ENCODE data around the gene NEK11. TPM values are rescaled to one million over a fixed set of nuclear protein-coding genes. Genes with fewer than 3 reads are reported as not detected.

NEK11 gene
- total RNA-seq, 6 experiments from 2014 or later, result 2.5 to 4.0 (median 3.1) TPM

DNA sequence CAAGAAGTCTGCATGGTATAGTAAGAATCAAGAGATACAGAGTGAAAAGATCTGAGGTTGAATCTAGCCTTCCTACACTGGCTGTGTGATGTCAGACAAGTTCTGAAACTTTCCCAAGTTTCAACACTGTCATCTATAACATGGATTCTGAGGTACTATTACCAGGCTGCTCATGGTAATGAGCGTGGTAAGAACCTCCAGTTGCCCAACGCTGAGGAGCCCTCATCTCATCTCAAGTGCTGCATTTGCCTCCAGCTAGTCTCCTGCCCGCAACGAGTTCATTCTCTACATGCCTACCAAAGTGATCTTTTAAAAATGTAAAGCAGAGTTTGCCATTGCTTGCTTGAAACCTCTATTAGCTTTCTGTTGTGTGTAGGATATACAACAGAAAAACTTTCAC is 168.1 kb downstream of the NEK11 start:
- H3K4me3 Mint-ChIP-seq, result no peak overlapping the region
- TF ChIP-seq, protein P1, sequence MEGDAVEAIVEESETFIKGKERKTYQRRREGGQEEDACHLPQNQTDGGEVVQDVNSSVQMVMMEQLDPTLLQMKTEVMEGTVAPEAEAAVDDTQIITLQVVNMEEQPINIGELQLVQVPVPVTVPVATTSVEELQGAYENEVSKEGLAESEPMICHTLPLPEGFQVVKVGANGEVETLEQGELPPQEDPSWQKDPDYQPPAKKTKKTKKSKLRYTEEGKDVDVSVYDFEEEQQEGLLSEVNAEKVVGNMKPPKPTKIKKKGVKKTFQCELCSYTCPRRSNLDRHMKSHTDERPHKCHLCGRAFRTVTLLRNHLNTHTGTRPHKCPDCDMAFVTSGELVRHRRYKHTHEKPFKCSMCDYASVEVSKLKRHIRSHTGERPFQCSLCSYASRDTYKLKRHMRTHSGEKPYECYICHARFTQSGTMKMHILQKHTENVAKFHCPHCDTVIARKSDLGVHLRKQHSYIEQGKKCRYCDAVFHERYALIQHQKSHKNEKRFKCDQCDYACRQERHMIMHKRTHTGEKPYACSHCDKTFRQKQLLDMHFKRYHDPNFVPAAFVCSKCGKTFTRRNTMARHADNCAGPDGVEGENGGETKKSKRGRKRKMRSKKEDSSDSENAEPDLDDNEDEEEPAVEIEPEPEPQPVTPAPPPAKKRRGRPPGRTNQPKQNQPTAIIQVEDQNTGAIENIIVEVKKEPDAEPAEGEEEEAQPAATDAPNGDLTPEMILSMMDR (IDR thresholded peaks at IDR 0.05), result no peak
- DNase-seq, result no peak
- H3K4me1 Mint-ChIP-seq (ENCODE audit: low read depth), result no peaks in the 10 kb centered on the region; the same call in 1 of the 2 replicates
- H3K27me3 Mint-ChIP-seq (ENCODE audit: insufficient read depth), result no peaks in the 10 kb centered on the region
- H3K9me3 Mint-ChIP-seq, result no peaks in the 10 kb centered on the region; the same call in 1 of the 2 replicates
- no peaks in the 10 kb centered on the region for H3K36me3 Mint-ChIP-seq (ENCODE audit: low read depth)
- no peak overlapping the region for H3K27ac Mint-ChIP-seq

DNA sequence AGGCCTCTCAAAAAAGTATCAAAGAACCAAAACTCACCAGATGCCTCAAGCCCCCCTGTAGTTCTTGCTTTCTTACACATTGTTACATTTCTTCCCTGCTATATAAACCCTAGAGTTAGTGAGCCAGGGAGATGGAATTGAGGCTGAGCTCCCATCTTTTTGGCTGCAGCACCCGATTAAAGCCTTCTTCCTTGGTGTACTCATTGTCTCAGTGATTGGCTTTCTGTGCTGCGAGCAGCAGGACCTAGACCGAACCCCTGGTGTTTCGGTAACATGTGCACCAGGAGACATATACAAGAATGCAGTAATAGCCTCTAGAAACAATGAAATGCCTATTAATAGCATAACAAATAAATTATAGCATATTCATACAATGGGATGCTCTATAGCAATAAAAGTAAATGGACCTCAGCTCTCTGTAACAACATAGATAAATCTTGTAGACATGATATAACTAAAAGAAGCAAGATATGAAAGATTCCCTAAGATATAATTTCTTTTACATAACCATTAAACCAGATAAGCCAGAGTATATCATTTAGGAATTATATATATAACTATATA is 174.0 kb downstream of the NEK11 start:
- Mint-ChIP-seq H3K27me3 (ENCODE audit: insufficient read depth) (peaks cover 3% of the 10 kb centered on the region; the same call in 1 of the 2 replicates), H3K27ac (no peak overlapping the region), H3K9me3 (peaks cover 16% of the 10 kb centered on the region), H3K4me1 (ENCODE audit: low read depth) (no peaks in the 10 kb centered on the region), H3K4me3 (no peak overlapping the region), H3K36me3 (ENCODE audit: low read depth) (0 out of 2 replicates have a peak, but pooled peaks cover 8% of the 10 kb centered on the region)
- TF ChIP-seq, protein P1 (IDR thresholded peaks at IDR 0.05), result no peak
- DNase-seq, result no peak

DNA sequence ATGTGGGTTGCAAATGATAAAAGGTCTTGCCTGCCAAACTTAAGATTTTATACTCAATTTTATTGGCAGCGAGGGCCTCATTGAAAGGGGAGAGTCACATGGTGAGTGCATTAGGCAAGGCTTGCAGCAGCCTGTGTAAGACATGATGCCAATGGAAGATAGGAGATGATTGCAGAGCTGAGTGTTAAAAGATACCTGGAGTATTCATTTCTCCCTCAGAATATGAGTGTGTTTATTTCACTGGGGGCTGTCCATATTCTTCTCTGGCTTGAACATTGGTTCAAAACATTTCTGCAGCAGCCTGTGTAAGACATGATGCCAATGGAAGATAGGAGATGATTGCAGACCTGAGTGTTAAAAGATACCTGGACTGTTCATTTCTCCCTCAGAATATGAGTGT is 189.7 kb downstream of the NEK11 start:
- no peak for DNase-seq
- Mint-ChIP-seq H3K27me3 (ENCODE audit: insufficient read depth) (no peaks in the 10 kb centered on the region; the same call in 1 of the 2 replicates), H3K4me3 (no peak overlapping the region), H3K27ac (peak overlapping the region; percentile 89; the same call in 1 of the 2 replicates), H3K9me3 (no peaks in the 10 kb centered on the region; the same call in 1 of the 2 replicates), H3K4me1 (ENCODE audit: low read depth) (peaks cover 36% of the 10 kb centered on the region), H3K36me3 (ENCODE audit: low read depth) (no peaks in the 10 kb centered on the region; the same call in 1 of the 2 replicates)
- TF ChIP-seq, protein P1 (IDR thresholded peaks at IDR 0.05), result no peak

DNA sequence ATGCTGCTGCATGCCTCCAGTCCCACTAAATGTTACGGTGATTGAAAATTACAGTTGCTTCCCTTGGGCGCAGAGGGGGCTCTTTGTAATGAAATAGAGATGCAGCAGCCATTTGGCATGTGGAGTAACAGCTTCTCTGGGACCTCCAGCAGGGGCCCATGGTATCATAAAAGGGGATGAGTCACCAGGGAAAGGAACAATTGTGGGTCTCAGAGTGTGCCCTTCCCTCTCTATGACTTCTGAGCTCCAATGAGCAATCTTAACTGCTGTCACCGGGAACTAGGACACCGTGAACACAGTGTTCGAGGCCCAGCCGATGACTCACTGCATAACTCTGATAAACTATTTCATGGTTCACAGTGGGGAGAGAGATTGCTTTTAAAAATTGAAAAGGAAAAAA is 190.1 kb downstream of the NEK11 start:
- Mint-ChIP-seq H3K4me3 (peak overlapping the region; percentile 77), H3K27ac (peak overlapping the region; percentile 89), H3K27me3 (ENCODE audit: insufficient read depth) (no peaks in the 10 kb centered on the region; the same call in 1 of the 2 replicates), H3K9me3 (no peaks in the 10 kb centered on the region; the same call in 1 of the 2 replicates), H3K36me3 (ENCODE audit: low read depth) (no peaks in the 10 kb centered on the region; the same call in 1 of the 2 replicates), H3K4me1 (ENCODE audit: low read depth) (peaks cover 41% of the 10 kb centered on the region)
- peak; percentile 64 for DNase-seq
- TF ChIP-seq, protein P1 (IDR thresholded peaks at IDR 0.05), result no peak

DNA sequence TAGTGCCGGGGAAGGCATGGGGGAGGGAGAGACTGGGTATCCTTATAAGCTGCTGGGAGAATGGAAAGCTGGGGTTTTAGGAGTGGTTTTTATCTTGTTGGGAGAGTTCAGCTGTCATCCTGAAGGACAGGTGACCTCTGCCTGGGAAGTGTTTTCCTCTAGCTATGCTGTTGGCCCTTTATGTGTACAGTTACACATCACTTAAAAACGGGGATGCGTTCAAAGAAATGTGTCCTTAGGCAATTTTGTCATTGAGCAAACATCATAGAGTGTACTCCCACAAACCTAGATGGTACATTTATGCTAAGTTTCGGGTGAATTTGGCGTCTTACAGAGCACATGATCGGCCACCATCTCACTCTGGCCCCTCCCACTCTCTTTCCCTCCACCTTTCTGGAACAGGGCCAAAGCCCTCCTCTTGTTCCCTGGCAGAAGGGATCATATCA is 190.6 kb downstream of the NEK11 start:
- no peaks in the 10 kb centered on the region for H3K9me3 Mint-ChIP-seq
- peak; percentile 29 for DNase-seq
- peak overlapping the region; percentile 77 for H3K4me3 Mint-ChIP-seq
- peaks cover 45% of the 10 kb centered on the region for H3K4me1 Mint-ChIP-seq (ENCODE audit: low read depth)
- TF ChIP-seq, protein P1 (IDR thresholded peaks at IDR 0.05), result no peak
- H3K27me3 Mint-ChIP-seq (ENCODE audit: insufficient read depth), result no peaks in the 10 kb centered on the region; the same call in 1 of the 2 replicates
- no peaks in the 10 kb centered on the region; the same call in 1 of the 2 replicates for H3K36me3 Mint-ChIP-seq (ENCODE audit: low read depth)
- H3K27ac Mint-ChIP-seq, result peak overlapping the region; percentile 89

Data from HFFc6 (cell line).